SU-DHL-6 (cell line): ENCODE data around the gene CH25H.

Source experiments
- H2AFZ ChIP-seq: fragments of 200-600 bp; sonication (generic); 2 replicates; pipeline ENCODE4 v1.6.1; 2014; ENCODE audit warnings: low read depth, mild to moderate bottlenecking, moderate library complexity, mixed read lengths, antibody characterized with exemption, low read length; ENCODE audit not compliant: severe bottlenecking
- H3F3A ChIP-seq: fragments of 200-600 bp; shearing (Covaris generic); 2 replicates; pipeline ENCODE4 v1.6.0; 2016; ENCODE audit warnings: antibody characterized with exemption, mild to moderate bottlenecking; ENCODE audit not compliant: insufficient read depth
- H3K27ac ChIP-seq: fragments of 200-600 bp; sonication (generic); 2 replicates; pipeline ENCODE4 v1.5.1; 2016; ENCODE audit warnings: low read depth, mild to moderate bottlenecking, low read length, moderate library complexity, mixed read lengths
- H3K27me3 ChIP-seq: fragments of 200-600 bp; sonication (generic), shearing (Covaris generic); 2 replicates; pipeline ENCODE4 v1.6.0; 2014; ENCODE audit warnings: mild to moderate bottlenecking, low read length
- H3K36me3 ChIP-seq: fragments of 200-600 bp; sonication (generic); 2 replicates; pipeline ENCODE4 v1.6.1; 2014; ENCODE audit warnings: mild to moderate bottlenecking, low read length, mixed read lengths
- H3K4me2 ChIP-seq: fragments of 300-600, 200-600 bp; shearing (Covaris generic), sonication (generic); 2 replicates; pipeline ENCODE4 v1.6.0; 2014; ENCODE audit warnings: low read length, low read depth, mild to moderate bottlenecking; ENCODE audit not compliant: poor library complexity, severe bottlenecking
- H3K4me3 ChIP-seq: fragments of 200-600 bp; sonication (generic); 2 replicates; pipeline ENCODE4 v1.5.1; 2014; ENCODE audit warnings: antibody characterized with exemption, low read length, mild to moderate bottlenecking, mixed read lengths; ENCODE audit not compliant: insufficient read depth, poor library complexity, severe bottlenecking
- H3K79me2 ChIP-seq: fragments of 200-600 bp; sonication (generic); 2 replicates; pipeline ENCODE4 v1.6.1; 2014; ENCODE audit warnings: mild to moderate bottlenecking, low read length, moderate library complexity; ENCODE audit not compliant: insufficient read depth
- H3K9ac ChIP-seq: fragments of 200-600 bp; sonication (generic); 2 replicates; pipeline ENCODE4 v1.7.0; 2014; ENCODE audit warnings: mild to moderate bottlenecking, low read length
- H3K9me2 ChIP-seq: fragments of 200-600 bp; sonication (generic); replicated peaks from 2 replicates; pipeline ENCODE4 v1.6.1; 2014; ENCODE audit warnings: low read length; ENCODE audit not compliant: insufficient read depth
- H3K9me3 ChIP-seq: fragments of 200-600 bp; sonication (generic); 2 replicates; pipeline ENCODE4 v1.6.1; 2014; ENCODE audit warnings: low read length, mixed read lengths; ENCODE audit not compliant: insufficient read depth
- H4K20me1 ChIP-seq: fragments of 200-600 bp; sonication (generic); 2 replicates; pipeline ENCODE4 v1.6.1; 2014; ENCODE audit warnings: low read depth, mild to moderate bottlenecking, antibody characterized with exemption, low read length, moderate library complexity, mixed read lengths
- CTCF ChIP-seq: fragments of 200-600 bp; sonication (generic); IDR thresholded peaks from one replicate; pipeline ENCODE4 v1.5.1; 2017; ENCODE audit warnings: antibody characterized with exemption, mild to moderate bottlenecking, low read length, moderate library complexity; ENCODE audit not compliant: insufficient read depth, poor library complexity, severe bottlenecking
- EZH2phosphoT487 ChIP-seq: fragments of 200-600 bp; sonication (generic), shearing (Covaris generic); conservative IDR thresholded peaks from 2 replicates; pipeline ENCODE4 v1.6.1; 2018; ENCODE audit warnings: mild to moderate bottlenecking, antibody characterized with exemption, low read length, moderate library complexity, mixed read lengths

The CH25H gene

GRCh38 chr10:89162596-89162995 lies 44.5 kb downstream of the CH25H start:
- Histone ChIP-seq H3K79me2 (no peaks in the 10 kb centered on the region), H3K4me3 (no peak overlapping the region), H2AFZ (no peak overlapping the region), H3K9me2 (no peaks in the 10 kb centered on the region), H3K9ac (no peak overlapping the region), H3K9me3 (no peaks in the 10 kb centered on the region), H3K4me2 (no peak overlapping the region), H3K27ac (no peak overlapping the region), H4K20me1 (no peaks in the 10 kb centered on the region), H3K36me3 (no peaks in the 10 kb centered on the region), H3F3A (no peaks in the 10 kb centered on the region), H3K27me3 (no peaks in the 10 kb centered on the region)
- TF ChIP-seq CTCF (no peak), EZH2phosphoT487 (no peak)

- Histone ChIP-seq H3K4me2 (no peak overlapping the region), H3K36me3 (no peaks in the 10 kb centered on the region), H2AFZ (no peak overlapping the region), H3F3A (no peaks in the 10 kb centered on the region), H3K4me3 (no peak overlapping the region), H3K79me2 (no peaks in the 10 kb centered on the region), H3K9ac (no peak overlapping the region), H3K9me2 (no peaks in the 10 kb centered on the region), H3K9me3 (no peaks in the 10 kb centered on the region), H4K20me1 (no peaks in the 10 kb centered on the region), H3K27me3 (no peaks in the 10 kb centered on the region), H3K27ac (no peak overlapping the region)
- no peak for TF ChIP-seq CTCF
- TF ChIP-seq EZH2phosphoT487 = no peak
These were observed 46.8 kb downstream of the CH25H start for GRCh38 chr10:89160339-89160738.

GRCh38 chr10:89159761-89160160 lies 47.4 kb downstream of the CH25H start:
- no peaks in the 10 kb centered on the region for H3K79me2 ChIP-seq
- TF ChIP-seq CTCF = no peak
- no peak for TF ChIP-seq EZH2phosphoT487
- no peak overlapping the region for H3K27ac ChIP-seq
- no peaks in the 10 kb centered on the region for H3K27me3 ChIP-seq
- H3K4me3 ChIP-seq = no peak overlapping the region
- H3K9me3 ChIP-seq = no peaks in the 10 kb centered on the region
- H3K9me2 ChIP-seq = no peaks in the 10 kb centered on the region
- no peaks in the 10 kb centered on the region for H4K20me1 ChIP-seq
- H3F3A ChIP-seq = no peaks in the 10 kb centered on the region
- no peak overlapping the region for H3K4me2 ChIP-seq
- H2AFZ ChIP-seq = no peak overlapping the region
- H3K36me3 ChIP-seq = no peaks in the 10 kb centered on the region
- no peak overlapping the region for H3K9ac ChIP-seq

GRCh38 chr10:89159316-89159715 lies 47.8 kb downstream of the CH25H start:
- no peaks in the 10 kb centered on the region for H3K36me3 ChIP-seq
- no peaks in the 10 kb centered on the region for H4K20me1 ChIP-seq
- no peak overlapping the region for H3K4me2 ChIP-seq
- H3K27me3 ChIP-seq = no peaks in the 10 kb centered on the region
- H3F3A ChIP-seq = no peaks in the 10 kb centered on the region
- H2AFZ ChIP-seq = no peak overlapping the region
- no peaks in the 10 kb centered on the region for H3K9me3 ChIP-seq
- no peak overlapping the region for H3K4me3 ChIP-seq
- no peak overlapping the region for H3K27ac ChIP-seq
- H3K9ac ChIP-seq = no peak overlapping the region
- H3K79me2 ChIP-seq = no peaks in the 10 kb centered on the region
- no peaks in the 10 kb centered on the region for H3K9me2 ChIP-seq
- TF ChIP-seq EZH2phosphoT487 (no peak), CTCF (no peak)
